ENCODE measurements around the gene SETD7. TPM values are rescaled to one million over a fixed set of nuclear protein-coding genes. Genes with fewer than 3 reads are reported as not detected.

Gene SETD7
- 68.3 and 78.1 TPM in 2 replicates for total RNA-seq

DNA sequence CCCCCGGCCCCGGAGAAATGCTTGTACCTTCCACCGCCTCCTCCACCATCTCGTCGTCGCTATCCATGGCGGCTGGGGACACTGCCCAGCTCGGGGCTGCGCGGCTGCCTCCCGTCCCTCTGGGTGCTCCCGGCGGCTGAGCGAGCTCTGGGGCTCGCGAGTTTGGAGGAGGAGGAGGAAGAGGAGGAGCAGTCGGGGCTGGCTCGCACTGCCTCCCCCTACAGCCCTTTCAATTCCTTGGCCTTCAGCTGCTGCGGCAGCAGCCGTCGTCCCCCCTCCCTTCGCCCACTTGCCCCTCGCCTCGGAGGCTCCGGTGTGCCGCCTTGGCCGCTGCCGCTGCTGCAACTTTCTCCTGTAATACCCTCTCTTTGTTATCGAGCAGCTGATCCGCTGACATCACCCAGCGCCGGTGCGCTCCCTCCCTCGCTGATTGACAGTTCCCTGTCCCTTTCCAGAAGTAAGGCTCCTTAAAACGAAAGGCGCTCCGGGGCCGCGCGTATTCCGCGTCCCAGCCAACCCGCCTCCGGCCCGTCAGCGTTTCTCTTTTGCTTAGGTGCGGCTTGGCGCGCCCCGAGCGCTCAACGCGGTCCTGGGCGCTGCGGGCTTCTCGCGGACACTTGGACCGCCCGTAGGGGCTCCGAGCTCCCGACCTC, at the start of gene SETD7:
Gene SETD7 (minus strand): TSS at position 149 of the 653 bp plus-strand sequence. CDS start 82 bp downstream, at position 67.

DNA sequence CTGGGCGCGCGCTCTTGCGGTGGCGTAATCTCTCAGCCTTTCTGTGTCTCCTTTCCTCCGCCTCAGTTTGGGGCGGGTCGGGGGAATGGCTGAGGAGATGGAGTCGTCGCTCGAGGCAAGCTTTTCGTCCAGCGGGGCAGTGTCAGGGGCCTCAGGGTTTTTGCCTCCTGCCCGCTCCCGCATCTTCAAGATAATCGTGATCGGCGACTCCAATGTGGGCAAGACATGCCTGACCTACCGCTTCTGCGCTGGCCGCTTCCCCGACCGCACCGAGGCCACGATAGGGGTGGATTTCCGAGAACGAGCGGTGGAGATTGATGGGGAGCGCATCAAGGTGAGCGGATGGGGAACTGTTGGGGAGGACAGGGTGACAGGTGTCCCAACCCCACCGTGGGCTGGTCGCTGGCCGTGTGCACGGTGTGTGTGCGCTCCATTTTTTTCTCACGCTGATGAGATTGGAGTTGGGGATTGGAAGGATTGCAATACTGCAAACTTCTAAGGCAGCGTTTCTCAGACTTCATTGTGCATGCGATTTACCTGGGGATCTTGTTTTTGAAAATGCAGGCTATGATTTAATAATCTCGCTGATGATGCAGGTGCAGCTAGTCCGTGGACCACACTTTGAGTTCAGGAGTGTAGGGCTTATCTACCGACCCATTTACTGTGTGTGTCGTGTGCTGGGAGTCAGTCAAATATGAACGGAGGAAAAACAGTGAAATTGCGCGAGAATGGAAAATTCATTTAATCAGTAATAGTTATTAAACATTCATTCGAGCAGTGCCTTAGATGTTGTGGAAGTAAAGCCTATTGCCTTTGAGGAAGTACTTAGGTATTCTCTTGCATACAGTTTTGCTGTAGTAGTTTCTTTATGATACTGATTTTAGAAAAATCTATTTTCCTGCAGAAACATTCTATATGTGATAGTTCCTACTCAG, 101.6 kb downstream of the SETD7 start, which contains the start of gene RAB33B:
Gene RAB33B (plus strand): TSS at position 11 of the 935 bp plus-strand sequence. CDS start 75 bp downstream, at position 86.

Other genes starting within 250 kb of the SETD7 start
- gene RAB33B, start 102.1 kb downstream of the SETD7 start, total RNA-seq: 24.6 and 35.3 TPM in 2 replicates
- 83.3 and 106 TPM in 2 replicates for gene MGST2, start 109.6 kb upstream of the SETD7 start, total RNA-seq

All from vein endothelial cell (primary cell).